Spleen (tissue), 7 donors: Measurements from ENCODE around the gene PARVG.

ENCODE experiments used
- CTCF ChIP-seq, 11 experiments: fragments of 200-600 bp in 7 of 11; fragments of 450-650 bp in 4 of 11; sonication (generic) in 4 of 11; IDR thresholded peaks in 8 of 11; conservative IDR thresholded peaks in 3 of 11; 1 replicate in 7 of 11; 2 replicates in 4 of 11; pipeline versions ENCODE4 v1.4.0 to v1.8.0; 2016 to 2021; ENCODE audit warnings: antibody characterized with exemption in 11 of 11, inconsistent platforms in 4 of 11, mild to moderate bottlenecking in 1 of 11
- POLR2A ChIP-seq, 3 donors: fragments of 450-650 bp; IDR thresholded peaks; one replicate each; pipeline ENCODE4 v1.5.1; 2017; ENCODE audit warnings: antibody characterized with exemption in 3 of 3, mild to moderate bottlenecking in 1 of 3
- donor health status: DM: no; HTN: no; CAD: no; lungs with moderate emphysema.
- donor health status: DM: no; HTN: no; CAD: no.
- donor health status: DM: no; HTN: no; CAD: no.

GRCh38 chr22:44183287-44183588 is 2.5 kb downstream of the PARVG start:
- TF ChIP-seq POLR2A (IDR thresholded peaks at IDR 0.05), result no peak
- TF ChIP-seq CTCF (IDR thresholded peaks at IDR 0.05 in 8 of 11, conservative IDR thresholded peaks at IDR 0.05 in 3 of 11), result no peak
